DMS153 treated with DMSO at 0.1 percent for 48 hours (cell line): ENCODE results near the gene PRCD.
A peak's percentile ranks its signal among the peaks of the same experiment; 100 is the strongest.

Source experiments
- DNase-seq: peaks from one replicate; lab custom pipeline; 2025; ENCODE audit not compliant: unreplicated experiment; lab: John Stamatoyannopoulos, UW

Gene PRCD

DNA sequence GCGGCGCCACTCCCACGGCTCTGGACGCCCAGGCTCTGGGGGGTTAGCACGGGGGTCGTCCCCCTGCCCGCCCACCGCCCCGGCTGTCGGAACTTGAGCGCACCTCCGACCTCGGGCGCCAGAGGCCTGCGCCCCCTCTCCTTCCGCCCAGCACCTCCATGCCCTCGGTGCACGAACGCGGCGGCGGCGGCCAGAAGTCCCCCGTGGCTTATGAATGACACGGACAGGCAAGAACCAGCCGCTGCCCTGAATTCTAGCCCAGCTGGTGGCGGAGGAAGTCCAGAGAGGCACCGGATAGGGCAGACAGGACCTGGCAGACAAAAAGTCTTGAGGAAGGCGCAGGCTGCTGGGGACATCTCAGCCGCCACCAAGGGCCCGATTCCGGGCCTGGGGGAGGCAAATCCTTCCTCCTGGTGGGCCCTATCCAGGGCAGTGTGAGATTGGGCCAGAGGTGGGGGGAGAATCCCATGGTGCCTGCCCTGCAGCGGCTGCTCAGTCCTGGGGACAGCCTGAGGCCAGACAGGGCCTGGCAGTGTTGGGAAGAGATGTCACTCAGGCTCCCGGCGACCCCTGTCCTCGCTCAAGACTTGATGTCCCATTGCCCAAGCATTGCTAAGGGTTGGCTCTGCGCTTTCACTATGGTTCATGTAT is 1.4 kb upstream of the PRCD start:
- DNase-seq, result no peak

DNA sequence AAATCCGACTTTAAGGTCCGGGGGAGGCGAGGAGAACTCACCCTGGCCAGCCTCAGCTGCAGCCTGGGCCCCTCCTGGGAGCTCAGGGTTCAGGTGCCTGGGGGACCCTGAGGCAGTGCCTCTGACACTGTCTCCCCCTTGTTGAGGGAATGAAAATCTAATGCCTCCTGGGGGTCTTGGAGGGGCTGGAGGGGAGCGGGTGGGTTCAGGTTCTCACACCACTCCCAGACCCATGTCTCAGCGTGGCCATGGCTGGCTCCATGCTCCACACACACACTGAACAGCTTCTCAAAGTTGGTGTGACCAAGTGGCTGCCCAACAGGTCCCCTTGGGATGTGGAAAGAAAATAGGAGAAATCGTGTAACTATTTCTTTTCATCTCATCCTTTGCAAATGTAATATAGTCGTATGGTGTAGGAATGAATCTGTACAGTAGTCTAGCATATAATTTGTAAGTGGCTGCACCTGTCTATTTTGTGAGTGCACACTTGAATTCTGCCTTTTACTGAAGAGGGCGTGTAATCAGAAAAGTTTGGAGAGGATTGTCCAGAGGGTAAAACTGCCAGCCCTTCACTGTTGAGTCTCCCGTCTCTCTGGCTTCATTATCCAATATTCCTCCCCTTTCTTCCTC is 788 bp upstream of the PRCD start:
- no peak for DNase-seq

DNA sequence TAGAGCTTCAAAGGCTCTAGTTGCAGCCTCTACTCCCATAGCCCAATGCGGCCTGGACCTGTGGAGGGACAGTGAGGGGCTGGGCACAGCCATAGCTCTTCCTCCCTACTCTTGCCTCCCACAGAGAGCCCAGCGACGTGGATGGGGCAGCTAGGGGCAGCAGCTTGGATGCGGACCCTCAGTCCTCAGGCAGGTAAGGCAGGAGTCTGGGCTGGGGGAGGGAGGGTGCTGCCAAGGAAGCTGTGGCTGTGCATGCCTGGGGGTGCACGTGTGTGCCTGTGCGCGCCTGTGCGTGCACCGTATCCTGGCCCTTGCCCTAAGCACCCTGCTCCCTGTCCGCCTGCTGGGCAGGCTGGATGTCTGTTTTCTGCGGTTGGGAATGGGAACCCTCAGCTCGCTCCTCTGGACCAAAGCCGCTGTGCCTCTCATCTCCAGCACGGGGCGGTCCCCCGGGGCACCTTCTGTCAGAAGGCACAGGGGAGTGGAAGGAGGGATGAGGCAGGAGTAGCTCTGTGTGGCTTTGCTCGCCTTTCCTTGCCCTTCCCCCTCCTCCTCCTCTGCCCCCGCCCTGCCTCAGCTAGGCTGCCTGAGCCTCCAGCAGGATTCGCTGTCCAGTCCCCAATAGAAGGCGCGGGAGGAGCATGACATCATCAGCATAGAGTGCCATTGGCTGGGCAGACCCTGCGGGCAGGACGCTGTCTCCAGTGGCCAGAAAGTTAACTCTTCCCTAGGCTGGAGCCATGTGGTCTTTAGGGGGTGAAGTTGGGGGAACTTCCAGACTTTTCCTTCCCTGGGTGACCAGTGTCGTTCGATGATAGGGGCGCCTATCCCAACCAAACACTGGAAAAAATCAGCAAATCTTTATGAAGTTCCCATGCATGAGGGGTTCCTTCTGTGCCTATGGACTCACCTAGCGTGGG is 797 bp downstream of the PRCD start:
- peak; percentile 78 for DNase-seq

DNA sequence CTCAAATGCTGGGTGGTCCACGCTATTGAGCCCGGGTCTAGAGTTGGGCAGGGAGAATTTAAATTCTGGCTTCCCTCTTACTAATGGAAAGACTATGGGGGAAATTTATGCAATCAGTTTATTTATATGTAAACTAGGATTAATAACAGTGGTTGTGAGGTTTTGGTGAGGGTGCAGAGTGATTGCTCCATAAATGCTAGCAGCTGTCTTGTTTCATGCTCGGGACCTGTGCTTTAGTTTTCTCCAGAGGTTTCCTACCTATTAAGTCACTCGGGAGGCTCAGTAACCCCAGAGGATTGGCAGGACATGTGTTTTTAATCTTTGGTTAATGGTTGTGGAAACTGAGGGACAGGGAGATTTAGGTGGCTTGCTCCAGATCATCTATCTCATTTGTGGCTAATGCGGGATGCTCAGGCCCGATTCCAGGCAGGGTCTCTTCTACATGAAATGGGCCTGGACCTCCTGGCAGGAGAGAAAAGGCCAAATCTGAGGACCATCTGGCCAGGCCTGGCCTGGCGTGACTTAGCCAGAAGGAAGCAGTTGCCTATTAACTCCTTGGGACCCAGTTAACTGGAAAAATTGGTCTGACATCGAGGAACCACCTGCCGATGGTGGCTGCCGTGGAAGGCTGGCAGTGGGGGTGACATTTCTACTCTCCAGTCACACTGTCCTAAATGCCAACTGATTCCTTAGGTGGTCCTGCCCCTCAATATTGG is 2.1 kb downstream of the PRCD start:
- no peak for DNase-seq

DNA sequence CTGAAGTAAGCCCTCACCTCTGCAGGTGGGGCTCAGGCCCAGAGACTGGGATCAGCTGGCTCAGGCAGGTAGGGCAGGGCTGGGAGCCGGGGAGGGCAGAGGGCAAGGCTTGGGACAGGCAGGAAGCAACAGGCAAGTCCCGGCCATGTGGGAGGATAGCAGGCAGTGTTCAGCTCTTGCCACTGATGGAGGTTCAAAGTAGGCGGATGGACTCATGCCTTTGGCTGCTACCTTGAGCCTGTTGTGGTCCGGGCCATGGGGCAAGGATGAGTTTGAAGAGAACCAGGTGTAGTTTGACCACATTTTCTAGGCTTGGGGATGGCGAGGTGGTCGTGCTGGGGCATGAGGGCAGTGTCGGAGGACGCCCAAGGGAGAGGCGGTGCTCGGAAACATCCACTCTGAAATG is 2.7 kb downstream of the PRCD start:
- DNase-seq, result no peak

DNA sequence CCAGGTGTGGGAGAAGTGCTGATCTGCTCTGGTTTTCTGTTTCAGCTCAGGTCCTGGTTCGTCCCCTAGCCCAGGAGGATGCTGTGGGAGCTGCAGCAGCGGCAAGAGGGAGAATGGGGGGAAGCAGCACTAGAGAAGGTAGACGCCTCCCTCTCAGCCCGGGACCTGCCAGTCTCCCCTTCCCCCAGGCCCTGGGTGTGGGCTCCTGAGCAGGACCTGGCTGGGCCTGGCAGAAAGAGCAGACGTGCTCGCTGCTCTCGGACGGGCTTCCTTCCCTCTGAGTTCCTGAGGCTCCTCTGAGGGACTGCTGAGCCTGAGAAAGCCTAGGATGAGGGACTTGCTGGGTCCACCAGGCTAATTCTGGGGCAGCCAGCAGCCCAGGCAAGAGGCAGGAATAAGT is 3.1 kb downstream of the PRCD start:
- no peak for DNase-seq

DNA sequence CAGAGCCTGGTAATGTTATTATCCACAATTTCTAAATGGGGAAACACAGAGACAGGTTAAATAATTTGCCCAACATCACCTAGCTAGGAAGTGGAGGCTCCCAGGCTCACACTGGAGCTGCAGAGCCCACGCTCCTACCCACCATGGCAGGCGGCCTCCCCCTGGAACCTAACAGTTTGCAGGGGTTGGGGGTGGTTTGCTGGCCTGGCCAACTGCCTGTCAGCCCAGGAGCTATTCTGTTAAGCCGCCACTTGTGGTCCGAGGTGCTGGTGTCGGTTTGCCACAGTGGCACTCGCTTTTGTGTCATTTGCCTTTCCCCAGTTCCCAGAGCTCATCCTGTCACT is 3.6 kb downstream of the PRCD start:
- DNase-seq, result no peak

DNA sequence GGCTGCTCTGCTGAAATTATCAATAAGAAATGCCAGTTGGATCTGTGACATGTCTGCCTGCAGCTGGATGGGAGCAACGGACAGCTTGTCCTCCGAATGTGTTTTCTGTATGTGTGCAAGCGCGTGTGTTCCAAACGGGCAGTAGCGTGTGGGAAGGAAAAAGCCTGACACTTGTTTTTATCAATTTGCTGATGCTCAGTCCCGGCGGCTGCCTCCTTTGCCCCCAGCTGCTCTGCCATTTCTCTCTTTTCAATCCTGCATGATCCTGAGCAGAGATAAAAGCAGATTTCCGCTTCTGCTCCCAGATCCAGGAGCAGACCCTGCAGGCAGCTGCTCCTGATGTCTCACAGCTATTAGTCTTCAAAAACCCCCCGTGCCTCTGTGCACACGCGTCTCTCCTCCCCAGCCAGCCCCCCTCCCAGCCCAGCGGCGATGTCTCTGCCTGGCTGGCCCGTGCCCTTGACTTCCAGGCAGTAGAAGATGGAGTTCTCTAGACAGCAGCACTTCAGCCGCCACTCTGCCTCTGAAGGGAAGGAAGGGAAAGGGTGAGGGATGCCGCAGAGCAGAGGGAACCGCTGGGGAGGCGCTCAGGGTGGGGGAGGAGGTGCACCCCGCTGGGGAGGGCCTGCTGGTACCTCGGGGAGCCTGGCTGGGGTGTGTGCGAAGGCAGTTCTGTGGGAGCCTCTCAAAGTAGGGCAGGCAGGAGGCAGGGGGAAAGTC is 4.1 kb downstream of the PRCD start:
- DNase-seq, result no peak

DNA sequence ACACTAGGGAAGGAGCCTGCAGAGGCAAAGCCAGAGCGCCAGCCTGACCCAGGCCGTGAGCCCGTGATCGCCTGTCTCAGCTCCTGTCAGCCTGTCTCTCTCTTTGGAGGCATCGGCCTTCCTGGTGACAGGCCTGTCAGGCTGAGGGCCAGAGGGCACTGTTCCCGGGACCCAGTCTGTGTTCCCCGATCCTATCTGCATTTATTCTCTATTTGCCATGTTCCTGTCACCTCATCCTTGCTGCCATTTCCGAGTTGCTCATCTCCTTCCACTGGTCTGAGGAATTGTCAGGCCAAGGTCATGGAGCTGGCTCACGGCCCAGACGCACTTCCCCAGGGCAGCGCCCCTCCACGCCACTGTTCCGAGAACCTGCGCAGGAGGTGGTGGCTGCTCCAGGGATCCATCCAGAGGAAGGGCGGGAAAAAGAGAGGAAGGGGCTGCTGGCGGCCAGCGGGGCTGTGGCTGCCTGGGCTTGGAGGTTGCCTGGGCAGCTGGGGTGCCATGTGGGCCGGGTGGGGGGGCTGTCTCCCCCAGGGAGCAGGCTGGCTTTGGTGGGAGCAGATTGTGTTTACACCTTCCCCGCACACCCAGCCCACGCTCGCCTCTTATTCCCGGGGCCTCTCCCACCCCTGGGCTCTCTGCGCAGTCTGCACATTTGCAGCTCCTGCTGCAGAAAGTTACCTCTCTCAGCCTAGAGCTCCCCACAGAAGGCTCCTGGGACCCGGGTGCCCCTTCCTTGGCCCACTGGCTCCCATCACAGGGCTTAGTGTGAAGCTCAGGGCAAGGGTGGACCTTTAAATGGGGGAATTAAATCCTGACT is 4.9 kb downstream of the PRCD start:
- no peak for DNase-seq

DNA sequence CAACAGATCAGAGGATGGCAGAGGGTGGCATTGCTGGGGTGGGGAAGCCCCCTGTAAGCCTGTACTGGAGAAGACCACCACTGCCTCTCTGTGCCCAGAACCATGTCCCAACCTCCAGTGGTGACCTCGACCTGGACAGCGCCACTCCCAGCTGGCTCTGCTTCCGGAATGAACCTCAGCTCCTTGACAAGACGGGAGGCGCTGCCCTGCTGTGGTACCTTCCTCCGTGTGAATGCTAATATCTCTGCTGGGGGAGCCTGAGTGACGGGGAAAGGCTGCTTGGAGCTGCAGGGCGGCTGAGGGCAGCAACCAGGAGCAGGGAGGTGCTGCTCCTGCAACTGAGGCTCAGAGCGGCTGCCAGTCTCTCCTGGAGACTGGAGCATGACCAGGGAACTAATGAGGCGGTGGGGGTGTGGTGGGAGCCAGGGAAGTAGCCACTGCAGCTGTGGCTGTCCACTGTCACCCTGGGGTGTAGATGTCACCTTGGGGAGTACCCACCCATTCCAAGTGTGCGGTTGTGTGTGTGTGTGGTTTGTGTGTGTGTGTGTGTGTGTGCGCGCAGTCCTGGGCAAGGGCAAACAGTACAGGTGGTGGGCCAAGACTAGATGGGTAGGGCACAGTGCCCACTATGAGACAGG is 6.2 kb downstream of the PRCD start:
- DNase-seq, result no peak

DNA sequence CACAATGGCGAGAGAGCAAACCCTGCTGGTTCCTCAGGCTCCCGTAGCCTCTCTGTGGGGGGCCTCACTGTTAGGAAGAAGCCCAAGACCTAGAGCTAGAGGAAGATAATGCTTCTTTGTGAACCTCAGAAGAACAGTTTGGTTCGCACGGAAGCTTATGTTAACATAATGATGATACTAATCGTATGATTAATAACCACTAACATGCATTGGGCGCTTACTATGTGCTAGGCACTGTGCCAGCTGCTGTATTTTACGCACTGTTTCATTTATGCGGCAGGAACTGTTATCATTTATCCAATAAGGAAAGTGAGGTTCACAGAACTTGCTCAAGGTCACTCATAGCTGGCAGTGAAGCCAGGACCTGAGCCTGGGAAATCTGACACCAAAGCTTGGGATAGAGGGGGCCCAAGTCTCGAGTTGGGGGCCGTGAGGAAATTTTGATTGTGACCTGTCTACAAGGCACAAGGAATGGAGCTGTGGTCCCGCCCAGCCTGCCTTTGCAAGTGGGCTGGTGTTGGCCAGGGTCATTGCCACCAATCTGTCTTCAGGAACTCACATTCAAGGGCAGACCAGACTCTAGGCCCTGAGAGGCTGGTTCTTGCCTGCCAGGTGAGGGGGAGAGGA is 6.8 kb downstream of the PRCD start:
- no peak for DNase-seq

DNA sequence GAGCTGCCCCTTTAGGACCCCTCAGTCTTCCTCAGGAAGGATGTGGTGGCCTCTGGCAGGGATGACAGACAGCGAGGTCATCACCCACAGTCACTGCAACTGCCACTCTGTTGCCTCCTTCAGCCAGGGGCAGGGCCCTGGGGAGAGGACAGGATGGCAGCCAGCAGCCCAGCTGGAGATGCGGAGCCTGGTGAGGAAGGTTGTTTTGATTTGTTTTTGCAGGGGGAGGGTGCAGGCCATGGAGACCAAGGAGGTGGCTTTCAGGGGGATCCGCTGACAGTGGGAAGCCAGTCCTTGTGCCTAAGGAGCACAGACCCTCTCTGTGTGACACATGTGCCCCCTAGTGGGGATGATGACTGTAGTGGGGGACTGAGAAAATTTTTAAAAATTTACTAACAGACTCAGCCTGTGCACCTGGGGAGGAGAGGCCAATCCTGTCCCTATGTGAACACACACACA is 7.4 kb downstream of the PRCD start:
- DNase-seq, result peak; percentile 22

DNA sequence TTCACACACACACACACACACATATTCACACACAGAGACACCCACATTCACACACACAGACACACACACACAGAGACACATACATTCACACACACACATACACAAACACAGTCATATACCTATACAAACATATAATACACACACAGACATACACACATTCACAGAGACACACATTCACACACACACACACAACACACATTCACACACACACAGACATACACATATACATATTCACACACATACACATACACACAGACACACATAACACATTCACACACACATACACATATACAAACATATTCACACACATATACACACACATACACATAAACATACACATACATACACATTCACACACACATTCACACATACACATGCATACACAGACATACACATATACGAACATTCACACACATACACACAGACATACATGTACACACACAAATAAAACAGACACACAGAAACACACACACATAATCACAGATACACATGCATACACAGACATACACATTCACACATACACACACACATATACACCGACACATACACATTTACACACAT is 7.9 kb downstream of the PRCD start:
- no peak for DNase-seq

DNA sequence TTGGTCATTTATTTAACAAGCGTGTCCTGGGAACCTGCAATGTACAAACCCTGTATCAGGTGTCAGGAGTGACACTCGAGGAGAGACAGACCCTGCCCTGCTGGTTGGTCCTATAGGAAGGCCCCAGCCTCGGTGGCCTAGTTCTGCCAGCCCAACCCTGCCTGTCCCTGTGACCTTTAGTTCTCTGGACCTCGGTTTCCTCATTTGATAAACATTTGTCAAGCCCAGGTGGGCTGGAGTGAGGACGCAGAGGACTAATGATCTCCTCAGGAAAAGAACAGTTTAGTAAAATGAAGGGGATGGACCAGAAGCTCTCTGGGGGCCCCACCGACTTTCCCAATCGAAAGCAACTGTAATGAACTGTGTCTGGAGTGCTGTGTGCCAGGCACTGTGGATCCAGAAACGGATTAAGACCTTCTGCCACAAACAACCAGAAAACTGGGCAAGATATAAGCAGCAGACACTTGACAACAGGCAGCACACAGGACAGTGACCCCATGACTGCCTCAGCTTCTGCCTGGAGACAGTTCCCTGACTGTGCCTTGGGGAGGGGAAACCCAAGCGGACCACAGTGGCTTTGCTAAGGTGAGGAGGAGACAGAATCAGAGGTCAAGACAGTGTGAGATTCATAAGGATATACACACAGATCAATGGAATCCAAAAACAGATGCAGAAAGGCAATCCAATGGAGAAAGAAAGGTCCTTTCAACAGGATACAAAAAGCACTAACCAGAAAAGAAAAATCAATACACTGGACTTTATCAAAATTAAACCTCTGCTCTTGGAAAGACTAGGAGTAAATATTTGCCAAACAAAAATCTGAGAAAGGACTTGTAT is 8.8 kb downstream of the PRCD start:
- no peak for DNase-seq

DNA sequence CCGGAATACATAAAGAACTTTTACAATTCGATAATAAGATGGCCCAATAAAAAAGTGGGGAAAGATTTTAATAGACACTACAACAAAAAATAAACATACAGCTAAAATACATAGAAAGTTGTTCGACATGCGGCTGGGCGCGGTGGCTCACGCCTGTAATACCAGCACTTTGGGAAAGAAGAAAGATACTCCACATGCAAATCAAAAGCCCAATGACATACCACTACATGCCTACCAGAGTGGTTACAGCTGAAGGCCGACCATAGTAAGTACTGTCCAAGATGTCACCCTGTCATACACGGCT is 9.3 kb downstream of the PRCD start:
- no peak for DNase-seq

DNA sequence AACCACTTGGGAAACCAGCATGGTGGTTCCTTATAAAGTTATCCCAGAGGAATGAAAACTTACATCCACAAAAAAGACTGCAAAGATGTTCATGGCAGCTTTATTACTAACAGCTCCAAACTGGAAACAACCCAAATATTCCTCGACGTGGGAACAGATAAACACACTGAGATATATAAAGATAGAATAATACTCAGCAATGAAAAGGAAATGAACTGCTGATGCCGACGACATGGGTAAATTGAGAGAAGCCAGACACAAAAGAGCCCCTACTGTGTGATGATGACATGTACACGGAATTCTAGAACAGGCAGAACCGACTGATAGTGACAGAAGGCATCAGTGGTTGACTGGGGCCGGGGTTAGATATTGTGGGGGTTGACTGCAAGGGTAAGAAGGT is 9.7 kb downstream of the PRCD start:
- no peak for DNase-seq

DNA sequence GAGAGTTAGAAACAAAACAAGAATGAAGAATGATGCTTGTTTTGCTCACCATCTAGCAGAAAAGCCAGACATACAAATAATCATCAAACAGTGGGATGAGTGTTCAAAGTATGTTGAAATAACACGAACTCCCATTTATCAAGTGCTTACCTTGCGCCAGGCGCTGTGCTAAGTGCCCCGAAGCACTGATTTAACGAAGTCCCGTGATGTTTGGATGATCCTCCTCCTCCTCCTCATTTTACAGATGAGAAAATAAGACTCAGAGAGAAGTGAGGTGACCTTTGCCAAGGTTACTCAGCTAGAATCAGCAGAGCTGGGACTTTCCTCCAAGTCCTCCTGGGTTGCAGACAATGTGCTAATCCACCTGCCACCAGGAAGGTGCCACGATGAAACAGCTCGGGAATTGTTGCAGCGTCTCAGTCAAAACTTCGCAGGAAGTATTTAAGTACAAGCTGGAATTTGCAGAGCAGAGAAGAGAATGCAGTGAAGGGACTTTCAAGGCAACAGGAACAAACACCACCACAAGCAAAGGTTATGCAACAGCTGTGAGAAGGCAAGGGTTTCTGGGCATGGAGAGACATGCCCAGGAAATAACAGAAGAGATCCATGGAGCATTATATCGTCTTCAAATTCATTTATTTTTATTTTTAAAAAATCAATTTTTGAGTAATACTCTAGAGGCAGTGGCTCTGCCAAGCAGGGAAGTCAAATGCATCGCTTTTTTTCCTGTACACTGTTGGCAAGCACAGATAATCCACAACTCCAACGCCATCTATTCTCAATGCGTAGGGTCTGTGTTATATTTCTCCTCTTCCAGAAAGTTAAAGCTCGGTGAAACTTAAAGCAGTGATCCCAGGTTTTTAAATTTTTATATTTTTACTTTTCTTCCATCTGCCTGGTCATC is 11.1 kb downstream of the PRCD start:
- DNase-seq, result no peak
